HG02571 (cell line): ENCODE data around the gene ATXN7L1.

Experiments
- ATAC-seq: cut with Tn5 transposase; IDR thresholded peaks from one replicate; pipeline ENCODE4 v1.9.1; 2021; ENCODE audit warnings: mild to moderate bottlenecking, moderate library complexity; ENCODE audit not compliant: unreplicated experiment

Gene ATXN7L1

DNA sequence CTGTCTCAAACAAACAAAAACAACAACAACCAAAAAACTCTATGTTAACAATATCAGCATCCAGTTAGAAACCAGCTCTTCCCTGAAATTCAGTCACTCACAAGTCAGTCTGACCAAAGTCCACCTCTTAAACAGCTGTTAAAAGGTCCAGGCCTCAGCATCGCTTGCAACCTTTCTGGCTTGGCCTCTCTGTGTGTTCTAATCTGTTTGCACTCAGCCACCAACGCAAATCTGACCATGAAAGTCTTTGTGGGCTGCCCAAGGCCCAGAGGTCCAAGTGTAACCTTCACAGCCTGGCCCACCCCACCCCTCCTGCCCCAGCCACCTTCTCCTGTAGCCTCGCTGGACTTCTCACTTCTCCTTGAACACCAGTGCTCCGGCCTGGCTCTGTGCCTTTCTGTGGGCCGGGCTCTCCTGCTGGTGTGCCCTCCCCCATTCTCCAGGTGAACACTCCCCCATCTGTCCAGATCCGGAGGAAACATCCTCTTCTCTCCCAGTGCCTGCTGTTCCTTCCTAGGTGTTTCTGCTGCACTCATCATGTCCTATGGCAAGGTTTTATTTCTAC lies 222.9 kb downstream of the ATXN7L1 start:
- no peak for ATAC-seq

- peak; percentile 78 for ATAC-seq
These were observed 223.9 kb downstream of the ATXN7L1 start for GRCh38 chr7:105652359-105652993.

GRCh38 chr7:105651798-105652197 lies 224.6 kb downstream of the ATXN7L1 start:
- ATAC-seq: no peak

DNA sequence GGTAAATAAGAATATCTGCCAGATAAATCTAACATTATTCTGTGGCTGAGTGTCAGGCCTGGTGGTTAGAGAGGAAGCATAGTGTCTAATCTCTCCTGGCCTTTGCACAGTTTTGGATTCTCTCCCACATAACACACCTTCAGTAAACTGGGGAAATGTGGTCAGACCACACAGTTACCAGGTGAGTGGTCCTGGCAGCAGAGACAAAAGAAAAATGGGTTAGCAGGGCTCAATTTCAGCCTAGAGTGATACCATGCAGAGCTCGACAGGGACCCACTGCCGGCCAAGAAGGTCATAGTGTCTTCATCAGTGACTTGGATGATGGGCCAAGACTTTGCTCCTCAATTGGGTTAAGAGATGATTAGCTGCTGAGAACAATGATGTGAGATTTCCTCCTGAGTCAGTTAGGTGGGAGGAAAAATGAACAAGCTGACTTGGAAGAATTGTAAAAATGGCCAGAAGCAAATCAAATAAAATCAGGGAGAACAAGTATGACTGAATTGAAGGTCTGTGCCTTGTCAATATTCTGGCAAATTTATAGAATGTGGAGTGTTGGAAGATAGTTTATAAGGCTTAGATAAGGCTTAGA lies 225.9 kb downstream of the ATXN7L1 start:
- ATAC-seq: no peak

GRCh38 chr7:105649727-105650381 lies 226.5 kb downstream of the ATXN7L1 start:
- no peak for ATAC-seq

GRCh38 chr7:105648561-105649401 lies 227.6 kb downstream of the ATXN7L1 start:
- ATAC-seq: no peak

DNA sequence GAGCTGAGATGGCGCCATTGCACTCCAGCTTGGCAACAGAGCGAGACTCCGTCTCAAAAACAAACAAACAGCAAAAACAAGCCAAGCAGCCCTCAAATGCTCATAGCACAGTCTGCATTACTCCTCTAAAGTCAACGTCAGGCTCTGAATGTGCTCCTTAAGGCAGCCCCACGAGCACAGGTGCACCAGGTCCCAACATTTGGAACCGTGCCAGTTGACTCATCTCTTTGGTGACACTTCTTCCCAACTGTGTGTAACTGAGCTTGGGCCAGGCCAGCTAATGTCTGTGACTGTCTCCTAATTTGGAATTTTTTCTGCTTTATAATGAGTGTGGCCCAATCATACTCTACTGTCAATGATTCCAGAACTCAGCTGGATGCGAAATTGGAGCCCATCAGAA lies 228.8 kb downstream of the ATXN7L1 start:
- ATAC-seq: no peak

DNA sequence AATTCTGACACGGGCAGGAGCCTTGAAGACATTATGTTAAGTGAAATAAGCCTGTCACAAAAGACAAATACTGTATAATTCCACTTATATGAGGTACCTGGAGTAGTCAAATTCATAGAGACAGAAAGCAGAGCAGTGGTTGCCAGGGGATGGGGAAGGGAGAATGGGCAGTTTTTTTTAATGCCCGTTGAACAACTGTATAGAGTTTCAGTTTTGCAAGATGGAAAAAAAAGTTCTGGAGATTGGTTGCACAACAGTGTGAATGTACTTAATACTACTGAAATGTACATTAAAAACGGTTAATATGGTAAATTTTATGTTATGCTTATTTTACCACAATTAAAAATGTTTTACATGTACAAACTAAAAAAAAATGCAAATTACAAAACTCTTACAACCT lies 231.5 kb downstream of the ATXN7L1 start:
- ATAC-seq: no peak

DNA sequence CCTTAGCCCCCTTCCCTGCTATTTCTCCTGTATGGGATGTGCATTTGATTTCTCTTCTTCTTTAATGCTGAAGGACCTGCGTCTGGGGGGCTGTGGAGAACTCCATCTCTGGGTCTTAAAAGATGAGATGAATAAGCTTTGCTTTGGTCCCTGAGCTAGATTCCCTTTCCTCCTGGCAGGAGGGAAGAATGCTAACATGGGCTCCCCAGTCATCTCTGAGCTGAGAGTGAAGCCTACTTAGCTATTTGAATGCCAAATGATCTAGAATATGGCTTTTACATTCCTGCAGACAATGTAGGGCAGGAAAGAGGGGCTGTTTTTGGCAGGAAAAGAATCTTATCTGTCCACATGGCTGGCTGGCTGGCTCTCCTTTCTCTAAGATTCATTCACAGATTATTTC lies 232.5 kb downstream of the ATXN7L1 start:
- no peak for ATAC-seq

DNA sequence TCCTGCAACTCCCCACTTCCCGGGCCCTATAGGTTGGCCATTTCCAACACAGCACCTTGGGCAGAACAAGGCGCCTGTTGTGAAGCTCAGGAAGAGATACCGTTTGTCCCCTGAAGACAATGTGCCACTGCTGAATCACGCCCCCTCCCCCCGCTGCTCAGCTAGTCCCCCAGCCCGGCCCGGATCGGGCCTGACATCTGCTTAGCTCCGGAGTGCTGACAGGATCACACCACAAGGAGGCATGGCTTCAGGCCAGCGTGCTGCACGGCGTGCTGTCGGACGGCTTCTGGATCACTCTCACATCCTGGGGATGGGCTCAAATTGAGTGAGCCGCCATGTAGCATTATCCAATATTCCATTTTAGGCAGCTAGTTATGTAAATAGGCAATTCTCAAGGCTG lies 233.0 kb downstream of the ATXN7L1 start:
- ATAC-seq: no peak

- ATAC-seq: no peak
These were observed 234.1 kb downstream of the ATXN7L1 start for GRCh38 chr7:105642264-105642663.

DNA sequence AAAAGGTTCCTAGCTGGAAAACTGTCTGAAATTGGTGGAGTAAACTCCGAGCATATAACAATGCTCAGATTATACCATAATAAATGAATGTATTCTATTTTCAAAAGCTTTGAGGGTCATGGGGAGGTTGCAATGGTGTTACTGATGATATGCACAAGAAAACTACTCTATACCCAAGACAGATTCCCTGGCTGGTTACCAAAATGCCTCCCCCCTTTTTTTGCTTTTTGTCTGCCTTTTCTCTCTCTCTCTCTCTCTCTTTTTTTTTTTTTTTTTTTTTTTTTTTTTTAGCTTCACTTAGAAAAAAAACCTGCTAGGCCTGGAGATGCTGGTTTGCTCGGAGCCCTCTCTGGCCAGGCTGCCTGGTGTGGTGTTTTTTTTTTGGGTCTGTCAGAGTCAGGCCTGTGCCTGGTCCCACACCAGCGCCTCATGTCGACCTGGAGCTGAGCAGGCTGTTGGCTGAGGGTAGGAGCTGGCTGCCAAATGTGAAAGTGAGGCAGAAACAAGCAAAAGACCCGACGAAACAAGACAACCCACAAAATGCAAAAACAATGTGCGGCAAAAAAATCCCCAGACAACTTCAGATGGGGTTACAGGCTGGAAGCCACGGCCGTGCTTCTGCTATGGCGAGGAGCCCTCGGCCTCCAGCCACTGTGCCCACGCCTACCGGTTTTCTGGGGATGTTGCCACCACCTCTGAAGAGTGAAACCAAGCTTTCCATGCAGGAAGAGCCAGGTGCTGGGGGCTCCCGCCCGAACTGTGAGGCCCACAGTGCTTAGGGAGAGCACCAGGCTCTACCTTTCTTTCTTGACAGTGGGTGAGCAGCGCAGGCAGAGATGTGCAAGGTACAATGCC lies 235.2 kb downstream of the ATXN7L1 start:
- ATAC-seq: no peak

- ATAC-seq: no peak
These were observed 236.5 kb downstream of the ATXN7L1 start for GRCh38 chr7:105639667-105640493.

GRCh38 chr7:105638902-105639495 lies 237.4 kb downstream of the ATXN7L1 start:
- no peak for ATAC-seq

DNA sequence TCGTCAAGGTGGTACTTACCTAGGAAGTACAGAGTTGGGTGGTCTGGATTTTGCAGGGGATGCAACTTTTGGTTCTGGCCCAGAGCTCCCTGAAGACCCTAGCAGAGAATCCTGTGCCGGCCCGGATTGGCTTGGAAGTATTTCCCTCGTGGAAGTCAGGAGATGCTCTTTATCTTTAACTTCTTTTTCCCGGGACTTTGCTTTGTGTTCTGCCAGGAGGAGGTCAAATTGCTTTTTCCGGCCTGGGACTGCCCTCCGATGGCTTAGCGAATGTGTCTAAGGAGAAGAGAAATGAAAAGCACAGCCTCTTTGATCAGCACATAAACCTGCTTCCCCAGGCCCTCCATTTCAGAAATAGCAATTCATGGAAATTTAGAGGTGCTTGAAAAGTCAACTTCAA lies 238.1 kb downstream of the ATXN7L1 start:
- no peak for ATAC-seq

- no peak for ATAC-seq
These were observed 238.6 kb downstream of the ATXN7L1 start for GRCh38 chr7:105637755-105638154.

- ATAC-seq: no peak
These were observed 239.4 kb downstream of the ATXN7L1 start for GRCh38 chr7:105636982-105637381.

DNA sequence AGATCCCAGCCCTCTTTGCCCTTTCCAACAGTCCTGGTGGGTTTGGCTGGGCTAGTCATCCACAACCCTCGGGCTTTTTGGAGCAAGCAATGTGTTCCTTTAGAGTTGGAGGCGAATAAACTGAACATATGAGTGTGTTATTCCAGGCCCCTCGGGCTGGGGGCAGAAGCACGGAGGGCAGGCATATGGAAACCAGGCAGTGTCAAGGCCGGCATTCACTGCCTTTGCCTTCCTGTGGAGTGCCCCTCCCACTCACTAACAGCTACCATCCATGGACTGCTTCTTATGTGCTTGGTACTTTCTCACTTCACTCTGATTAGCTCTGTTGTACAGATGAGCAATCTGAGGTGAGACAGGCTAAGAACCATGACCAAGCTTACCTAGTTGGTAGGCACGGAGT lies 241.2 kb downstream of the ATXN7L1 start:
- ATAC-seq: no peak

DNA sequence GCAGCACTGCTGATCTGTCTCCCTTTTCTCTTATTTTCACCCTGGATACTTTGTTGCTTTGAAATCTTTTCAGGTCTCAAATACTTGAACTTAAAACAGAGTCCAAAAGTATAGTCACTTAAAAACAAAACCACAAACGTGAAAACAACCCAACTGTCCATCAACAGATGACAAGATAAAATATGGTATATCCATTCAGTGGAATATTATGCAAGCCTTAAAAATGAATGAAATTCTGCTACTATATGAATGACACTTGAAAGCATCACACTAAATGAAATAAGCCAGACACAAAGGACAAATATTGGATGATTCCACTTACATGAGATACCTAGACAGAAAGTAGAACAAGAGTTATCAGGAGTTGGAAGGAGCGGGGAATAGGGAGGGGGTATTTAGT lies 250.4 kb downstream of the ATXN7L1 start:
- ATAC-seq: no peak
